Fibroblast of villous mesenchyme (primary cell): ENCODE results near the gene CTU2. TPM values are rescaled to one million over a fixed set of nuclear protein-coding genes. Genes with fewer than 3 reads are reported as not detected.

Experiments
- DNase-seq: peaks from one replicate; pipeline ENCODE4 v3.0.0-alpha.2; 2010; ENCODE audit warnings: low read depth
- H3K4me3 ChIP-seq: 2 replicates; pipeline ENCODE4 v1.5.1; 2011; ENCODE audit warnings: low read depth, mild to moderate bottlenecking, low read length
- total RNA-seq: library from RNA; depleted of rRNA; stranded (reverse); fragments of >200 nt; gene quantifications from 2 replicates; pipeline ENCODE4 v1.2.3, GENCODE V29; 2012
- TF ChIP-seq, protein P1 (sequence below): IDR thresholded peaks from 2 replicates; pipeline ENCODE4 v1.5.1; 2012; ENCODE audit warnings: low read depth, mild to moderate bottlenecking, low read length; ENCODE audit not compliant: insufficient read depth

Gene CTU2
- total RNA-seq, 1 donor: 19.4 TPM

DNA sequence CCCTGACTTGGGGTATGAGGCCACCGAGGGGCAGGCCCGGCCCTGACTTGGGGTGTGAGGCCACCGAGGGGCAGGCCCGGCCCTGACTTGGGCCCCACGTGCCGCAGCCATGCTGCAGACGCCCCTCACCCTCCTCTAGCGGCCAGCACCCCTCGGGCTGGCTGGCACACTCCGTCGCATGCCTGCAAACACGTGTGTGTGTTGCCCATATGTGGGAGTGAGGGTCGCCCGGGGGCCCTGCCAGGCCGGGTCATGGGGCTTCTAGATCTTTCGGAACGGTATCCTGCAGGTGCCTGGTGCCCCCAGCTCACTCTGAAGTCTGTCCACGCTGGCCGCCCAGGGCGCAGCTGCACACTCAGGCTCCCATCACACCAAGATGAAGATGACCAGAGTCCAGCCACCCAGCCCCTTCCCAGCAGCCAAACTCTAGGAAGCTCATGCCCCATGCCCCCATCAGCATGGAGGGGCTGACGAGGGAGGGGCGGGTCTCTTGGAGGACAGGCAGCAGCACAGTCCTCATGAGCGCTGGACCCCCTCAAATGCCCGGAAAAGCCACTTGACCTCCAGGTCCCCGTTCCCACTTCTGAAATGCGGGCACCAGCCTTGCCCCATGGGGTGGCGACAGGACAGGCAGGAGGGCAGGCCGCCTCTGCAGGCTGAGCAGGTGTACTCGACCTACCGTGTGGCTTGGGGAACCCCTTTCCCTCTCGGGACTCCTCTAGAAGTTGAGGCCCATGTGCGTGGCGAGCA, 33.8 kb downstream of the CTU2 start:
- H3K4me3 ChIP-seq: no peak overlapping the region
- no peak for DNase-seq
- TF ChIP-seq, protein P1, sequence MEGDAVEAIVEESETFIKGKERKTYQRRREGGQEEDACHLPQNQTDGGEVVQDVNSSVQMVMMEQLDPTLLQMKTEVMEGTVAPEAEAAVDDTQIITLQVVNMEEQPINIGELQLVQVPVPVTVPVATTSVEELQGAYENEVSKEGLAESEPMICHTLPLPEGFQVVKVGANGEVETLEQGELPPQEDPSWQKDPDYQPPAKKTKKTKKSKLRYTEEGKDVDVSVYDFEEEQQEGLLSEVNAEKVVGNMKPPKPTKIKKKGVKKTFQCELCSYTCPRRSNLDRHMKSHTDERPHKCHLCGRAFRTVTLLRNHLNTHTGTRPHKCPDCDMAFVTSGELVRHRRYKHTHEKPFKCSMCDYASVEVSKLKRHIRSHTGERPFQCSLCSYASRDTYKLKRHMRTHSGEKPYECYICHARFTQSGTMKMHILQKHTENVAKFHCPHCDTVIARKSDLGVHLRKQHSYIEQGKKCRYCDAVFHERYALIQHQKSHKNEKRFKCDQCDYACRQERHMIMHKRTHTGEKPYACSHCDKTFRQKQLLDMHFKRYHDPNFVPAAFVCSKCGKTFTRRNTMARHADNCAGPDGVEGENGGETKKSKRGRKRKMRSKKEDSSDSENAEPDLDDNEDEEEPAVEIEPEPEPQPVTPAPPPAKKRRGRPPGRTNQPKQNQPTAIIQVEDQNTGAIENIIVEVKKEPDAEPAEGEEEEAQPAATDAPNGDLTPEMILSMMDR: no peak

GRCh38 chr16:88740727-88741055, 34.4 kb downstream of the CTU2 start:
- DNase-seq: no peak
- H3K4me3 ChIP-seq: no peak overlapping the region
- TF ChIP-seq, protein P1: no peak

DNA sequence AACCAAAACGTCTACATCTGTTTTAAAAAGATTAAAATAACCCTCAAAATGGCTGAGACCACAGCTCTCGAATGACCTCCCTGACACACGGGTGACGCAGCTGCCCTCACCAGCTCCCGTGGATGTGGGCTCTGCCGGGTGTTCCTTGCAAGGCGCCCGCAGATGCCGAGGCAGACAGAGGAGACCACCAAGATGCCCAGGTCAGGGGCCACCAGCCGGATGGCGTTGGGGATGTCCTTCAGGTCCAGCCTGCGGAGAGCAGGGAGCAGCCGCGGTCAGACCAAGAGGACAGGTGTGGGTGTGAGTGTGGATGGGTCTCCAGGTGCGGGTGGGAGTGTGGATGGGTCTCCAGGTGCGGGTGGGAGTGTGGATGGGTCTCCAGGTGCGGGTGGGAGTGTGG, 35.1 kb downstream of the CTU2 start:
- no peak for DNase-seq

GRCh38 chr16:88742896-88743605, 36.7 kb downstream of the CTU2 start:
- TF ChIP-seq, protein P1: no peak
- H3K4me3 ChIP-seq: no peak overlapping the region
- no peak for DNase-seq

More for the DNA sequence above, 35.1 kb downstream of the CTU2 start:
- TF ChIP-seq, protein P1: no peak
- H3K4me3 ChIP-seq: no peak overlapping the region

- TF ChIP-seq, protein P1: peak; percentile 89
- no peak overlapping the region for H3K4me3 ChIP-seq
- DNase-seq: peak; percentile 69
Measured at GRCh38 chr16:88743693-88744576, 37.6 kb downstream of the CTU2 start.

DNA sequence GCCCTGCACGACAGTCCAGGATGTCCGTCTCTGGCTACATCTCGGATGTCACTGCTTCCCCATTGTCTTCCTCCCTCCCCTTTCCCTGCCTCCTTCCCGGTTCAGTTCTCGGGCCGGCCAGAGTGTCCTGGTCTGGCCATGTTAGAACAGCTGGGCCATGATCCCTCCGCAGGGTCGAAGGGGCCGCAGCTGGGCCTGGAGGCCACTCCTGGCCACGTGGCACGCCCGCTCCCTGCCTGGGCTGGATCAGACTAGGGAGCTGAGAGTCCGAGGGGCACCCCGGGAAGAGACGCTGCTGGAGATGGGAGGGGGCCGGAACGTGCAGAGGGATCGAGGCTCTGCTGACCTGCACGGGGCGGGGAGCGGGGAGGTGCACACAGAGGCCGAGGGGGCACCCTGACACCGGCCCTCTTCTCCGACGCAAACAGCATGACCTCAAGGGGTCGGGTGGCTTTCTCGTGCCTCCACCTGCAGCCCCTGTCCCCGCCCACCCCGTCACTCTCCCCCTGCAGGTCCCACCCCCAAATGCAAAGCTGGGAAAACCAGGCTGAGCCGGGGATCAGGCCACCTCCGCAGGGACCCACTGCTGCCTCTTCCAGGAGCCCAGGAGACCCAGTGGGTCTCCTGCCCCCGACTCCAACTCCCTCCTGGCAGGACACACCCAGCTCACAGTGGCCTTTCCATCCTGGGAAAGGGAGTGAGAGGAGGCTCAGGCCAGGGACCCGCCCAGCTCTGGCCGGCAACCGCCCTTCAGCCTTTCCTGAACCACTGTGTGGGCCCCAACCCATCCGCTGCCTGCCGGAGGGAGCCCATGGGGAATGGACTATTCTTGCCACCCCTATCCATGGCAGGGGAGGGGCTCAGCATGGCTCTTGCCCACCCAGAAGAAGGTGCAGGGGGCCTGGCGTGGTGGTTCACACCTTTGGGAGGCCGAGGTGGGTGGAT, 38.5 kb downstream of the CTU2 start:
- DNase-seq: no peak
- H3K4me3 ChIP-seq: no peak overlapping the region

More for the DNA sequence above, 38.5 kb downstream of the CTU2 start:
- TF ChIP-seq, protein P1: no peak
